HUDEP-2 (cell line): ENCODE measurements around the gene CCDC154.

Experiments
- DNase-seq, 76 experiments: peaks; one replicate each; lab custom pipeline; 2025; ENCODE audit not compliant: unreplicated experiment in 76 of 76; lab: John Stamatoyannopoulos, UW

CCDC154 gene

GRCh38 chr16:1425616-1426370 lies 18.6 kb downstream of the CCDC154 start:
- no peak for DNase-seq

GRCh38 chr16:1424028-1424427 lies 20.3 kb downstream of the CCDC154 start:
- no peak for DNase-seq

- DNase-seq: no peak
Measured at GRCh38 chr16:1422076-1422475, 22.3 kb downstream of the CCDC154 start.

GRCh38 chr16:1420111-1420539 lies 24.2 kb downstream of the CCDC154 start:
- DNase-seq: no peak

GRCh38 chr16:1416521-1416941 lies 27.8 kb downstream of the CCDC154 start:
- no peak for DNase-seq

- DNase-seq: peak in 45 of 76 experiments; percentile 3 to 55 (median 27)
Measured at GRCh38 chr16:1414532-1415260, 29.7 kb downstream of the CCDC154 start, which contains the start of gene UNKL. TSS of gene UNKL (minus strand) at chr16:1414704. CDS start at chr16:1414691, 13 bp downstream.

GRCh38 chr16:1413684-1414531 lies 30.4 kb downstream of the CCDC154 start:
- DNase-seq: peak in 56 of 76 experiments; percentile 2 to 64 (median 38)

- no peak for DNase-seq
Measured at GRCh38 chr16:1412847-1413246, 31.5 kb downstream of the CCDC154 start.

- peak in 74 of 76 experiments; percentile 43 to 98 (median 88) for DNase-seq
Measured at GRCh38 chr16:1408171-1408837, 36.1 kb downstream of the CCDC154 start.

- DNase-seq: no peak
Measured at GRCh38 chr16:1407753-1408152, 36.6 kb downstream of the CCDC154 start.

- DNase-seq: no peak
Measured at GRCh38 chr16:1403733-1404132, 40.6 kb downstream of the CCDC154 start.

GRCh38 chr16:1403036-1403435 lies 41.3 kb downstream of the CCDC154 start:
- no peak for DNase-seq

- DNase-seq: no peak
Measured at GRCh38 chr16:1401758-1402154, 42.6 kb downstream of the CCDC154 start.

GRCh38 chr16:1401061-1401757 lies 43.1 kb downstream of the CCDC154 start:
- no peak for DNase-seq

GRCh38 chr16:1398826-1399581 lies 45.4 kb downstream of the CCDC154 start:
- no peak for DNase-seq

- DNase-seq: no peak
Measured at GRCh38 chr16:1398351-1398750, 46.0 kb downstream of the CCDC154 start.

GRCh38 chr16:1397779-1398178 lies 46.6 kb downstream of the CCDC154 start:
- no peak for DNase-seq

GRCh38 chr16:1395444-1396031 lies 48.8 kb downstream of the CCDC154 start:
- no peak for DNase-seq
